GM18511 (cell line): ENCODE measurements around the gene HIVEP3.
"Not testable (repeated sequence)": the region's sequence is repeated elsewhere in the genome, so short reads cannot be mapped to it uniquely, and the experiment has no call there.

ENCODE experiments used
- ATAC-seq: cut with Tn5 transposase; IDR thresholded peaks from one replicate; pipeline ENCODE4 v1.9.1; 2021; ENCODE audit warnings: mild to moderate bottlenecking, moderate library complexity; ENCODE audit not compliant: unreplicated experiment

HIVEP3 gene

GRCh38 chr1:41921271-41921670 is 2.5 kb upstream of the HIVEP3 start:
- ATAC-seq = not testable (repeated sequence)

GRCh38 chr1:41920658-41921057 is 1.9 kb upstream of the HIVEP3 start:
- no peak for ATAC-seq

GRCh38 chr1:41919764-41920397 is 1.2 kb upstream of the HIVEP3 start:
- ATAC-seq = no peak

- no peak for ATAC-seq
Observed at GRCh38 chr1:41919131-41919530, 409 bp upstream of the HIVEP3 start.

GRCh38 chr1:41917835-41918449 is 780 bp downstream of the HIVEP3 start:
- ATAC-seq = no peak

- ATAC-seq = no peak
Observed at GRCh38 chr1:41917076-41917475, 1.6 kb downstream of the HIVEP3 start.

- ATAC-seq = no peak
Observed at GRCh38 chr1:41915786-41916571, 2.7 kb downstream of the HIVEP3 start.

- ATAC-seq = no peak
Observed at GRCh38 chr1:41914516-41914915, 4.2 kb downstream of the HIVEP3 start.

- no peak for ATAC-seq
Observed at GRCh38 chr1:41913014-41913413, 5.7 kb downstream of the HIVEP3 start.

- no peak for ATAC-seq
Observed at GRCh38 chr1:41908288-41908895, 10.3 kb downstream of the HIVEP3 start.

- ATAC-seq = no peak
Observed at GRCh38 chr1:41907446-41907845, 11.3 kb downstream of the HIVEP3 start.

- no peak for ATAC-seq
Observed at GRCh38 chr1:41906943-41907342, 11.8 kb downstream of the HIVEP3 start.

GRCh38 chr1:41905093-41905675 is 13.5 kb downstream of the HIVEP3 start:
- ATAC-seq = no peak

- no peak for ATAC-seq
Observed at GRCh38 chr1:41902664-41903063, 16.1 kb downstream of the HIVEP3 start.

- ATAC-seq = no peak
Observed at GRCh38 chr1:41902159-41902577, 16.6 kb downstream of the HIVEP3 start.

- no peak for ATAC-seq
Observed at GRCh38 chr1:41901551-41901950, 17.2 kb downstream of the HIVEP3 start.

GRCh38 chr1:41900603-41901444 is 17.9 kb downstream of the HIVEP3 start:
- ATAC-seq = no peak

GRCh38 chr1:41898191-41898713 is 20.5 kb downstream of the HIVEP3 start:
- no peak for ATAC-seq

GRCh38 chr1:41895552-41895951 is 23.2 kb downstream of the HIVEP3 start:
- no peak for ATAC-seq
